Pulmonary artery endothelial cell (primary cell): ENCODE measurements around the gene SCN1A. TPM values are rescaled to one million over a fixed set of nuclear protein-coding genes. Genes with fewer than 3 reads are reported as not detected.
"Not testable (repeated sequence)": the region's sequence is repeated elsewhere in the genome, so short reads cannot be mapped to it uniquely, and the experiment has no call there.

Source experiments
- DNase-seq: peaks from one replicate; pipeline ENCODE4 v3.0.0-alpha.2; 2011; ENCODE audit warnings: low read depth, low spot score
- total RNA-seq: library from RNA; depleted of rRNA; stranded (reverse); fragments of >200 nt; gene quantifications from 2 replicates; pipeline ENCODE4 v1.2.3, GENCODE V29; 2014

Gene SCN1A
- total RNA-seq, 1 donor from 2014 or later = not detected

DNA sequence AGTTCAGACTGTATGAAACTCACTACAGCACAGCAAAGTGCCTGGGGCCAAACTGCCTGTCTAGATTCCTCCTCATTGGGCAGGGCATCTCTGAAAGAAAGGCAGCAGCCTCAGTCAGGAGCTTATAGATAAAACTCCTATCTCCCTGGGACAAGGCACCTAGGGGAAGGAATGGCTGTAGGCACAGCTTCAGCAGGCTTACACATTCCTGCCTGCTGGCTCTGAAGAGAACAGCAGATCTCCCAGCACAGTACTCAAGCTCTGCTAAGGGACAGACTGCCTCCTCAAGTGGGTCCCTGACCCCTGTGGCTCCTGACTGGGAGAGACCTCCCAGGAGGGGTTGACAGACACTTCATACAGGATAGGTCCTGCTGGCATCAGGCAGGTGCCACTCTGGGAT is 155.7 kb downstream of the SCN1A start:
- DNase-seq = not testable (repeated sequence)

DNA sequence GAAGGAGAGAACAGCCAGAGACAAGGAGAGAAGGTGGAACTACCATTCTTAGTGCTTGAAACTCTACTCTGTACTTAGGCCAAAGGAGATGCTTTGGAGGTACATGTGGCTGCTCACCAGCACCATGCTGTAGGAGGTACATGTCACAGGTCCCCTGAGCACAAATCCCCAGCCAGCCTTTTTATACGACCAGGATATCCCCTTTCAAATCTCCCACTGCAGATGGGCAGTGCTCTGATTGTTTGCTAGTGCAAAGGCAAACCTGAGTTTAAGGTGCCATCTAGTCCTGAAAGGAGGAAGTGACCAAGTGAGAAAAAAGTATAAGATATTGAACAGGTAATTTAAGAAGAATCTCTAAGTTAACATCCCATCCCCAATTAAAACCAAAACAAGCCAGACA is 157.2 kb downstream of the SCN1A start:
- no peak for DNase-seq

DNA sequence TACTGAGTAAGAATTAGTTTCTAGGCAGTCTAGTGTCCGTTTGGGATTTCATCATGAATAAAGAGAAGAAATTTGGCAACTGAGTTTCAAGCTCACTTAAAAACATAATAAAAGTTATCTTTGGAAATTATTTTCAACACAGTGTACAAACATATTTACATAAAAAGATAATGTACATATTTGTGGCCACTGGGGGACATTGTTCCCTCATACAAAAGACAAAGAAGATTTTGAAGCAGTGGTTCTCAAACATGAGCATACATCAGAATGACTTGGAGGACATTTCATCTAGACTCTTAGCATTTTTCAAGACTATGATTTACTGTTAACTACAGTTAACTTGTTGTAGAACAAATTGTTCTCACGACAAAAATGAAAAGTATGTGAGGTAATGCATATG is 158.6 kb downstream of the SCN1A start:
- DNase-seq = no peak

DNA sequence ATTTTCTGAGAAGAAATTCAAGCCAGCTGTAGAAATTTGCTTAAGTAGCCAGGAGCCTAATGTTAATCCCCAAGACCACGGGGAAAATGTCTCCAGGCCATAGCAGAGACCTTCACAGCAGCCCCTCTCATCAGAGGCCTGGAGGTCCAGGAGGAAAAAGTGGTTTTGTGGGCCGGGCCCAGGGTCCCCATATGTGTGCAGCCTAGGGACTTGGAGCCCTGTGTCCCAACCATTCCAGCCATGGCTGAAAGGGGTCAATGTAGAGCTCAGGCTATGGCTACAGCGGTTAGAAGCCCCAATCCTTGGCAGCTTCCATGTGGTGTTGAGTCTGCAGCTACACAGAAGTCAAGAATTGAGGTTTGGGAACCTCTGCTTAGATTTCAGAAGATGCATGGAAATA is 160.1 kb downstream of the SCN1A start:
- no peak for DNase-seq

DNA sequence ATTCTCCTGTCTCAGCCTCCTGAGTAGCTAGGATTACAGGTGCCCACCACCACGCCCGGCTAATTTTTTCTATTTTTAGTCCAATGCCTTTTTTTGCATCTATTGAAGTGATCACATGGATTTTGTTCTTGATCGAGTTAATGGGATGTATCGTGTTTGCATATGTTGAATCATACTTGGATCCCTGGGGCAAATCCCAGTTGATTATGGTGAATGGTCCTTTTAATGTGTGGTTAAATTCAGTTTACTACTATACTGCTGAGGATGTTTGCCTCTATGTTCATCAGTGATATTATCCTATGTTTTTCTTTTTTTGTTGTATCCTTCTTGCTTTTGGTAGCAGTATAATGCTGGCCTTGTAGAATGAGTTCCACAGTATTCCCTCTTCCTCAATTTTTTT is 166.0 kb downstream of the SCN1A start:
- DNase-seq = no peak

DNA sequence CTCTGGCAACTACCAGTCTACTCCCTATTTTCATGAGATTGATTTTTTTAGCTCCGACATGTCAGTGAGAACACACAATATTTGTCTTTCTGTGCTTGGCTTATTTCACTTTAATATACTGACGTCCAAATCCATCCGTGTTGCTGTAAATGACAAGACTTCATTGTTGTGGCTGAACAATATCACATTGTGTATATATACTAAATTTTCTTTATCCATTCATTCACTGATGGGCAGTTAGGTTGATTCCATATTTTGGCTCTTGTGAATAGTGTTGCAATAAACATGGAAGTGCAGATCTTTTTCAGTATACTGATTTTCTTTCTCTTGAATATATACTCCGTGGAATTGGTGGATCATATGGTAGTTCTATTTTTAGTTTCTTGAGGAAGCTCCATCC is 168.4 kb downstream of the SCN1A start:
- DNase-seq = no peak

DNA sequence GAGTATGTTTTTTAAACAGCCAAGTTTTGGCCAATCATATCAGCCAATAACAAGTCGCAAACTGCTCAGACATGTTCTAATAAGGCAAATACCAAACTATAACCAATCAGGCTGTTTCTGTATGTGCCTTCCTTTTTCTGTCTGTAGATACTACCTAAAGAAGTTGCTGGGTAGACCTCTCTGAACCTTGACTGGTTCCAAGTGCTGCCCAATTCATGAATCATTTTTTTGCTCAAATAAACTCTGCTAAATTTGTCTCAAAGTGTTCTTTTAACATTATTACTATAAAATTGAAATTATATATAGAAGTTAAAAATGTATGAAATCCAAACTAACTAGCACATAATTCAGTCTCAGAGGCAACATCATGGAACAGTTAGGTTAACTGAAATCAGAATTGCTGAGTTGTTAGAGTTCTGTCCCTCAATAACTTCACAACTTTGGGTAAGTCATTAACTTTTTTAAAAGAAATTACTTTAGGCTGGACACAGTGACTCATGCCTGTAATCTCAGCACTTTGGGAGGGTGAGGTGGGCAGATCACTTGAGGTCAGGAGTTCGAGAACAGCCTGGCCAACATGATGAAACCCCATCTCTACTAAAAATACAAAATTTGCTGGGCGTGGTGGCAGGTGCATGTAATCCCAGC is 169.4 kb downstream of the SCN1A start:
- no peak for DNase-seq

DNA sequence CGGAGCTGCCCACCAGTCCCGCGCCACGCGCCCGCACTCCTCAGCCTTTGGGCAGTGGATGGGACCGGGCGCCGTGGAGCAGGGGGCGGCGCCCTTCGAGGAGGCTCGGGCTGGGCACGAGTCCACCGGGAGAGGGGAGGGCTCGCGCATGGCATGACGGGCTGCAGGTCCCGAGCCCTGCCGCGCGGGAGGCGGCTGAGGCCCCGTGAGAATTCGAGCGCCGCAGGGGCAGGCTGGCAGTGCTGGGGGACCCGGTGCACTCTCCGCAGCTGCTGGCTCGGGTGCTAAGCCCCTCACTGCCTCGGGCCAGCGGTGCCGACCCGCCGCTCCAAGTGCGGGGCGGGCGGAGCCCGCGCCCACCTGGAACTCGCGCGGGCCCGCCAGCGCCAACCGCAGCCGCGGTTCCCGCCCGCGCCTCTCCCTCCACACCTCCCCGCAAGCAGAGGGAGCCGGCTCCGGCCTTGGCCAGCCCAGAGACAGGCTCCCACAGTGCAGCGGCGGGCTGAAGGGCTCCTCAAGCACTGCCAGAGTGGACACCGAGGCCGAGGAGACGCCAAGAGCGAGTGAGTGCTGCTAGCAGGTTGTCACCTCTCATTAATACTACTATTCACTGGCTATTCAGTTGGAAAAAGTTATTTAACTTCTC is 170.7 kb downstream of the SCN1A start:
- DNase-seq = no peak

DNA sequence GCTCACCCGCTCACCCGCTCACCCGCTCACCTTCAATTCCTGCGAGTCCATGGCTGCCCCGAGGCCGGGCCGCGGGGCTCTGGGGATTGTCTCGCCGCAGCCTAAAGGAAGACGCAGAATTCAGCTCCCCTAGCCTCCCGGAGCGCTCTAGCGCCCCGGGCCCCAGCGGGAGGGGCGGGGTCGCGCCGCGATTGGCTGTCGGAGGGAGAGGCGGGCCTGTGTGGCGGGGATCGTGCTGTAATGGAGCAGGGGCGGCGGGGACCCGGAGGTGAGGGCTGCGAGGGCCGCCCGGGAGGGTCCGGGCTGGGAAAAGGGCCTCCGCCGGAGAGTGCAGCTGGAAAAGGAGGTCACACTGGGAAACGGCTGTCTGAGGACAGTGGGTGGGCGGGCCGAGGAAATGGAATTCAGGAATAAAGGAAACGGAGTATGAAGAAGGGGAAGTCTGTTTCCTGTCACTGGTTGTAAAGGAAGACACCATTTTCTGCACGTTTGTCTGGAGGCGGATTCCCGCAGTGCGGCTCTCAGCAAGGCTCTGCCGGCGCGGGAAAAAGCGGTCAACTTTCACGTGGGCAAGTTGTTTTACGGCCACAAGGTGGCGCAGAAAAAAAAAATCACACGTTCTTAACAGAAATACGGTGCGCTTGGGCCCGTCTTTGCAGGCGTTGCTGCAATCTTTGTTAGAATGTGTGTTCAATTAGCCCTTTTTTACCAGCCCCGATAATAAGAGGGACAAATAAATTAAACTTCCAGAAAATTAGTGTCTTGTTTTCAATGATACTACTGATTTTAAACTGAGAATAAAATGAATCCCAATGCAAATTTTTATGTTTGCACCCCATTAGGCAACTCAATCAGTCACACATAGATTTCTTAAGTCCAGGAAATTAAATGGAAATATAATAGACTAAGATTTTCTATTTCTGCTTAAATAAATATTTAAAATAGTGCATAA is 173.9 kb downstream of the SCN1A start, which contains the start of gene TTC21B:
Gene TTC21B (minus strand): TSS at position 122 of the 952 bp plus-strand sequence. CDS start 71 bp downstream, at position 51.
- DNase-seq = peak; percentile 93

DNA sequence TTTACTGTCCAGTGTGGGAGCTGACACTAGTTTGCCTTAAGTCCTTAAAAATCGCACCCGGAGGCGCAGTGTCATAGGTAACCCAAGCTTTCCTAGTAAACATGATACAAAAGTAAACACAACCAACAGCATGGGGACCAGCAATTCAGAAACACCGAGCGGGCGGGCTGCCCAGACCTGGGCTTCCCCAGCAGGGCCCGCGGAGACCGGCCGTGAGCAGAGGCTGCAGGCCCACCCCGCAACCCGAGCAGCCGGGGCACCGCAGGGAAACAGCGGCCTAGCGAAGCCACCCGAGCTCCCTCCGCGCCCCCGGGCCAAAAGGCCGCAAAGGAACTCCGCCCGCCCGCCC is 174.5 kb downstream of the SCN1A start:
- no peak for DNase-seq

DNA sequence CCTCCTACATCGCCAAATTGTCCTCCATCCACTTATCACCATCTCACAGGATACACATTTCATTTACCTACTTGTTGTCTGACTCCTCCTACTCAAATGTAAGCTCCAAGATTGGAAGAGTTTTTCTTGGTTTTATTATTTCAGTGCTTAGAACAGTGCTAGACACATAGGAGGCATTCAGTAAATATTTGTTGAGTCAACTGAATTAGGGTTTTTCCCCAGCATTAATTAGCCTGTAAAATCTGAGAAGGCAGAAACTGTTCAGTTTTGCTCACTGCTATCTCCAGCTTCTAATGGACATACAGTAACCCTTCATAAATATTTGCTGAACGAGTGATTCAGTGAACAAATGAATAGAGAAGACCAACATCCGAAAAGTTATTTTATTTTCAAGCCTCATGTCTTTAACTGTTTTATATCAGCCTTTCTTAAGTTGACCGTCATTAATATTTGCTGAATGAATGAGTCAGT is 175.0 kb downstream of the SCN1A start:
- no peak for DNase-seq

DNA sequence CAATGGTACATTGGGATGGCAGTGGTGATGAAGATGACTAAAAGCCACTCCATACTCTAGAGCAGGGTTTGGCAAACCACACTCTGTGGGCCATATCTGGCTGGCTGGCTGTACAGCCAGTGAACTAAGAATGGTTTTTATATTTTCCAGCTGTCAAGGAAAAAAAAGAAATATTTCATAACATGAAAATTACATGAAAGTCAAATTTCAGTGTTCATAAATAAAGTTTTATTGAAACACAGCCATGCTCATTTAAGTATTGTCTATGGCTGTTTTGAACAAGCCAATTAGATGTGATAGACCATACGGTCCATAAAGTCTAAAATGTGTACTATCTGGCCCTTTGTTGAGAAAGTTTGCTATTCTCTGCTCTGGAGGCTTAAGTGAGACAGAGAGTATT is 175.7 kb downstream of the SCN1A start:
- no peak for DNase-seq

DNA sequence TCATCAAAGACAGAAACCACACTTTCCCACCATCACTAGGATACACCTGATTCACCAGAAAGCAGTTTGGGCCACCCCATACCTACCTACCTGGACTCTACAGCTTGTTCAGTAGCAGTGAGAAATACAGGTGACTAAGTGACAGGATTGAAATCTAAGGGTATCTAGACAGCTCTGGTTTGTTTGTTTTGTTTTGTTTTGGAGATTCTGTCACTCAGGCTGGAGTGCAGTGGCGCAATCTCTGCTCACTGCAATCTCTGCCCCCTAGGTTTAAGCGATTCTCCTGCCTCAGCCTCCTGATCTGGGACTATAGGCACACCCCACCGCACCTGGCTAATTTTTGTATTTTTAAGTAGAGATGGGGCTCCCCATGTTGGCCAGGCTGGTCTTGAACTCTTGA is 177.4 kb downstream of the SCN1A start:
- DNase-seq = no peak

DNA sequence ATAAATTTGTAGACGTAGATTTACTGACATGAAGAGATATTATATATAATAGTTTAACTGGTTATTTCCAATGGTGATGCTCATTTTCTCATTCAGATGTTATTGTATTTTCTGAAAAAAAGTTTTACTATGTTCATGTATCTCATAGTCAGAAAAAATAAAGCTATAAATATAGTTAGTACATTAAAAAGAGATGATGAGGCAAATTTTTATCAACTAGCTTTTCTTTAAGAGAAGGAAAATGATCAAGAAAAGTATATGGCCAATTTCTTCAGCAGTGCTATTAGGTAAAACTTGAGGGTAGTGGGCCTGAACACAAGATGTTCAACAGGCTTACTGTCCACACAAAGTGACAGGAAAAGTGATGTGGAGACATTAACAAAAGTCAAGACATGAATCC is 186.0 kb downstream of the SCN1A start:
- DNase-seq = no peak

DNA sequence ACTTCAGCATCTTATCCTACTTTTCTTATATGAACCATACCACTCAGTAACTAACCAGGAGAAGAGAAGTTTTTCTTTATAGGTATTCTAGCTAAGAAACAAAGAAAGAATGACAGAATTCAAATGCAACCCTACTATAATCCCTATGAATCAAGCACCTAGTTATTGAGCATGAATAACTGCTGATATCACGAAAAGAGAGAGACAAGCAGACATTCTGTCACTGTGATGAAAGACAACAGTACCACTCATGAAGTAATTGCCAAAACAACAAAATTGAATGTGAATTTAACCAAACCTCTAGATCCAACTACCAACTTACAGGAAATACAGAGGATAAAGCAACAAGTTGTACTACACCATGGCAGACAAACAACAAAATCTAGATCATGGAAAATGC is 189.6 kb downstream of the SCN1A start:
- no peak for DNase-seq

Other genes starting within 250 kb of the SCN1A start
- 18.2 and 24.2 TPM in 2 replicates for gene TTC21B, start 174.2 kb downstream of the SCN1A start, total RNA-seq
- 0.11 and 0.33 TPM in 2 replicates for gene SCN9A, start 247.9 kb upstream of the SCN1A start, total RNA-seq